ENCODE measurements around the gene TET2.

DNA sequence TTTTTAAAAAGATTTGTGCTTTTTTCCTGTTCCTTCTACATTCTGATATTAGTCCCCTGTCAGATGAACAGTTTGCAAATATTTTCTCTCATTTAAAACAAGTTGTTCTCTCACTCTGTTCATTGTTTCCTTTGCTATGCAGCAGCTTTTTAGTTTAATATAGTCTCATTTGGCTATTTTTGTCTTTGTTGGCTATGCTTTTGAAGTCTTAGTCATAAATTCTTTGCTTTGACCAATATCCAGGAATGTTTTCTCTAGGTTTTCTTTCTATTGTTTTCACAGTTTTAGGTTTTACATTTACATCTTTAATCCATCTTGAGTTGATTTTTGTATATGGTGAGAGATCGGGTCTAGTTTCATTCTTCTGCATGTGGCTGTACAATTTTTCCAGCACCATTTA is 136.8 kb downstream of the TET2 start:
- TF ChIP-seq, protein P1, sequence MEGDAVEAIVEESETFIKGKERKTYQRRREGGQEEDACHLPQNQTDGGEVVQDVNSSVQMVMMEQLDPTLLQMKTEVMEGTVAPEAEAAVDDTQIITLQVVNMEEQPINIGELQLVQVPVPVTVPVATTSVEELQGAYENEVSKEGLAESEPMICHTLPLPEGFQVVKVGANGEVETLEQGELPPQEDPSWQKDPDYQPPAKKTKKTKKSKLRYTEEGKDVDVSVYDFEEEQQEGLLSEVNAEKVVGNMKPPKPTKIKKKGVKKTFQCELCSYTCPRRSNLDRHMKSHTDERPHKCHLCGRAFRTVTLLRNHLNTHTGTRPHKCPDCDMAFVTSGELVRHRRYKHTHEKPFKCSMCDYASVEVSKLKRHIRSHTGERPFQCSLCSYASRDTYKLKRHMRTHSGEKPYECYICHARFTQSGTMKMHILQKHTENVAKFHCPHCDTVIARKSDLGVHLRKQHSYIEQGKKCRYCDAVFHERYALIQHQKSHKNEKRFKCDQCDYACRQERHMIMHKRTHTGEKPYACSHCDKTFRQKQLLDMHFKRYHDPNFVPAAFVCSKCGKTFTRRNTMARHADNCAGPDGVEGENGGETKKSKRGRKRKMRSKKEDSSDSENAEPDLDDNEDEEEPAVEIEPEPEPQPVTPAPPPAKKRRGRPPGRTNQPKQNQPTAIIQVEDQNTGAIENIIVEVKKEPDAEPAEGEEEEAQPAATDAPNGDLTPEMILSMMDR (IDR thresholded peaks at IDR 0.05) = no peak
- no peak for TF ChIP-seq POLR2A (IDR thresholded peaks at IDR 0.05)
